HCT116 (cell line): Measurements from ENCODE around the gene GPR108. TPM values are rescaled to one million over a fixed set of nuclear protein-coding genes. Genes with fewer than 3 reads are reported as not detected.

Source experiments
- ATAC-seq: fragments of 200-7000 bp; cut with Tn5 transposase; 2 replicates; pipeline ENCODE4 v1.9.1; 2020; ENCODE audit warnings: mild to moderate bottlenecking, moderate library complexity
- BruUV-seq: library from RNA; stranded (reverse); fragments of 400-500 nt; replicated peaks from 2 replicates; lab custom pipeline; 2021; lab: Mats Ljungman, UMichigan
- CTCF ChIA-PET: fragments of 300-600 bp; sonication (Branson Sonifier 250); formaldehyde crosslinking; loops from one replicate; lab custom pipeline; 2021; ENCODE audit warnings: antibody characterized with exemption; lab: Charles Lee
- POLR2A ChIA-PET: fragments of 300-600, 350-600 bp; sonication (Branson Sonifier 250); formaldehyde crosslinking; loops from one replicate; lab custom pipeline; 2021; ENCODE audit warnings: antibody characterized with exemption; lab: Charles Lee
- RAD21 ChIA-PET, 2 experiments: fragments of 300-600 bp; sonication (Branson Sonifier 250); formaldehyde crosslinking; loops; one replicate each; lab custom pipeline; 2023; ENCODE audit warnings: low total read pairs in 2 of 2; ENCODE audit not compliant: uncharacterized antibody in 2 of 2, unreplicated experiment in 2 of 2, low non-redundant PET in 1 of 2; lab: Charles Lee
- DNase-seq: peaks from one replicate; pipeline ENCODE4 v3.0.0-alpha.2; 2010; ENCODE audit warnings: low read depth, low spot score
- H2AFZ ChIP-seq: fragments of 200-600 bp; shearing (Covaris generic), sonication (generic); 2 replicates; pipeline ENCODE4 v1.6.1; 2017; ENCODE audit warnings: low read depth, mixed run types, mixed read lengths, antibody characterized with exemption, low read length; ENCODE audit not compliant: poor library complexity, severe bottlenecking
- H3K27ac ChIP-seq: 2 replicates; pipeline ENCODE4 v1.5.1; 2012; ENCODE audit warnings: low read depth, low read length
- H3K27me3 ChIP-seq: fragments of 200-600 bp; sonication (generic); 2 replicates; pipeline ENCODE4 v1.6.1; 2016; ENCODE audit warnings: mixed run types, low read length, mixed read lengths; ENCODE audit not compliant: insufficient read depth
- H3K36me3 ChIP-seq, 2 experiments: fragments of 200-500 bp in 1 of 2; fragments of 200-600 bp in 1 of 2; sonication (Bioruptor generic) in 1 of 2; sonication (generic) in 1 of 2; 2 replicates each; pipeline versions ENCODE4 v1.5.1 to v1.6.1; 2014 to 2016; ENCODE audit warnings: low read length in 2 of 2, inconsistent platforms in 1 of 2, mixed read lengths in 1 of 2, mixed run types in 1 of 2; ENCODE audit not compliant: insufficient read depth in 2 of 2, control insufficient read depth in 1 of 2
- H3K4me1 ChIP-seq, 2 experiments: fragments of 200-600 bp in 1 of 2; sonication (generic) in 1 of 2; 2 replicates each; pipeline versions ENCODE4 v1.5.1 to v1.6.1; 2012 to 2017; ENCODE audit warnings: low read length in 2 of 2, inconsistent platforms in 1 of 2, mild to moderate bottlenecking in 1 of 2, mixed read lengths in 1 of 2, mixed run types in 1 of 2, moderate library complexity in 1 of 2; ENCODE audit not compliant: insufficient read depth in 2 of 2, control insufficient read depth in 1 of 2
- H3K4me2 ChIP-seq: fragments of 200-600 bp; sonication (generic); 2 replicates; pipeline ENCODE4 v1.6.1; 2017; ENCODE audit warnings: mixed run types, low read length, mixed read lengths
- H3K4me3 ChIP-seq, 2 experiments: fragments of 200-600 bp in 1 of 2; sonication (generic) in 1 of 2; replicated peaks in 1 of 2; 2 replicates each; pipeline ENCODE4 v1.5.1; 2011 to 2016; ENCODE audit warnings: low read length in 2 of 2, control low read depth in 1 of 2, low read depth in 1 of 2, mild to moderate bottlenecking in 1 of 2, mixed read lengths in 1 of 2, mixed run types in 1 of 2
- H3K79me2 ChIP-seq: fragments of 200-600 bp; sonication (generic); 2 replicates; pipeline ENCODE4 v1.6.1; 2017; ENCODE audit warnings: mild to moderate bottlenecking, mixed run types, low read length, moderate library complexity, mixed read lengths; ENCODE audit not compliant: insufficient read depth
- H3K9ac ChIP-seq: fragments of 200-600 bp; sonication (generic); 2 replicates; pipeline ENCODE4 v1.6.1; 2016; ENCODE audit warnings: low read length, mixed read lengths
- H3K9me2 ChIP-seq: fragments of 200-600 bp; sonication (generic), shearing (Covaris generic); 2 replicates; pipeline ENCODE4 v1.6.1; 2017; ENCODE audit warnings: mixed run types, mild to moderate bottlenecking, moderate library complexity; ENCODE audit not compliant: insufficient read depth
- H3K9me3 ChIP-seq, 2 experiments: fragments of 200-500 bp in 1 of 2; fragments of 200-600 bp in 1 of 2; sonication (Bioruptor generic) in 1 of 2; sonication (generic) in 1 of 2; 2 replicates each; pipeline ENCODE4 v1.6.1; 2014 to 2017; ENCODE audit warnings: low read length in 2 of 2, mixed read lengths in 2 of 2, inconsistent platforms in 1 of 2, low read depth in 1 of 2, mild to moderate bottlenecking in 1 of 2, mixed run types in 1 of 2, moderate library complexity in 1 of 2; ENCODE audit not compliant: control insufficient read depth in 1 of 2, insufficient read depth in 1 of 2
- H4K20me1 ChIP-seq: fragments of 200-600 bp; sonication (generic), shearing (Covaris generic); 2 replicates; pipeline ENCODE4 v1.6.1; 2017; ENCODE audit warnings: mixed run types, mild to moderate bottlenecking, moderate library complexity; ENCODE audit not compliant: insufficient read depth
- CEBPB ChIP-seq: IDR thresholded peaks from 2 replicates; pipeline ENCODE4 v1.6.1; 2012; ENCODE audit warnings: low read depth
- EGR1 ChIP-seq: IDR thresholded peaks from 2 replicates; pipeline ENCODE4 v1.6.1; 2012; ENCODE audit warnings: low read depth
- ELF1 ChIP-seq: IDR thresholded peaks from 2 replicates; pipeline ENCODE4 v1.6.1; 2012; ENCODE audit warnings: low read depth, borderline replicate concordance
- FOSL1 ChIP-seq: IDR thresholded peaks from 2 replicates; pipeline ENCODE4 v1.6.1; 2012; ENCODE audit warnings: low read depth
- POLR2A ChIP-seq: IDR thresholded peaks from 2 replicates; pipeline ENCODE4 v1.7.0; 2011; ENCODE audit warnings: borderline replicate concordance; ENCODE audit not compliant: insufficient read depth, insufficient read length; ENCODE audit errors: extremely low read depth
- POLR2AphosphoS5 ChIP-seq: IDR thresholded peaks from 2 replicates; pipeline ENCODE4 v1.6.1; 2011; ENCODE audit warnings: mild to moderate bottlenecking, low read depth, low read length, moderate library complexity
- TCF7L2 ChIP-seq: IDR thresholded peaks from 2 replicates; pipeline ENCODE4 v1.7.0; 2011; ENCODE audit warnings: borderline replicate concordance, inconsistent platforms; ENCODE audit not compliant: insufficient read depth, insufficient read length; ENCODE audit errors: extremely low read depth
- intact Hi-C: fragments of 100-400 bp; cut with micrococcal nuclease; formaldehyde crosslinking; loops from 2 replicates; pipeline ENCODE4 v1.10.0; 2022
- total RNA-seq: library from RNA; stranded (reverse); gene quantifications from one replicate; pipeline ENCODE4 v1.2.1, GENCODE V29; 2021; ENCODE audit not compliant: unreplicated experiment
- TF ChIP-seq, protein P1 (sequence below): IDR thresholded peaks from 2 replicates; pipeline ENCODE4 v1.6.1; 2012
- TF ChIP-seq, protein P2 (sequence below): IDR thresholded peaks from 2 replicates; pipeline ENCODE4 v1.6.1; 2011; ENCODE audit warnings: mild to moderate bottlenecking, low read length, moderate library complexity; ENCODE audit not compliant: insufficient replicate concordance; ENCODE audit errors: extremely low read depth
- TF ChIP-seq, protein P3 (sequence below), 3 experiments: fragments of 200-600 bp in 1 of 3; sonication (generic) in 1 of 3; IDR thresholded peaks in 2 of 3; conservative IDR thresholded peaks in 1 of 3; 2 replicates each; pipeline ENCODE4 v1.5.1; 2012 to 2017; ENCODE audit warnings: low read depth in 2 of 3, low read length in 2 of 3, antibody characterized with exemption in 1 of 3, borderline replicate concordance in 1 of 3, control low read depth in 1 of 3, mild to moderate bottlenecking in 1 of 3, mixed read lengths in 1 of 3, mixed run types in 1 of 3, moderate library complexity in 1 of 3; ENCODE audit not compliant: insufficient read depth in 1 of 3

The GPR108 gene
- total RNA-seq, 1 experiment from 2014 or later, result 75.0 TPM

DNA sequence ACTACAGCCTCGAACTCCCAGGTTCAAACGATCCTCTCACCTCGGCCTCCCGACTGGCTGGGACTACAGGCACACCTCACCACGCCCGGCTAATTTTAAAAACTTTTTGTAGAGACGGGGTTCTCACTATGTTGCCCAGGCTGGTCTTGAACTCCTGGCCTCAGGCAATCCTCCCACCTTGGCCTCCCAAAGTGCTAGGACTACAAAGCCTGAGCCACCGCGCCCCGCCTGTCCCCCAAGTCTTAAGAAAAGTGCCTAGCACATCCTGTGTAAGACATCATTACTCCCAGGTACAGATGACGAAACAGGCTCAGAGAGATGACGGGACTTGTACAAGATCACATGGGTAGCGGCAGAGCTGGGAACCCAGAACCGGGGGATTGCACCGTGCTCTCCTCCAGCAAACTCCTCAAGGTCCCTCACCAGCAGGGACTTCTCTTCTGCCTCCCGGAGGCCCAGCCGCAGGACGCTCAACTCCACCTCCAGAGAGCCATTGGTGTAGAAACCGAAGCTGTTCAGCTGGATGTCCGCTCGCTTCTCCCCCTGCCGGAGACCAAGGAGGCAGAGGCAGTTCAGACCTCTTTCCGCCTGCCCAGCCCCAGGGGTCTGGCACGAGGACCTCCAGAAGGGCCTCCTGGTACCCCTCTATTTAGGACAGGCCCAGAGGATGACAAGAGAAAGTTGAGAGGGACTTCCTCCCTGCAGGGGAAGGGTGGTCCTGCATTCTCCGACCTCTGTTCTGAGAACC, 1.0 kb downstream of the GPR108 start:
- Histone ChIP-seq H3K79me2 (peaks cover 34% of the 10 kb centered on the region), H3K27ac (peak overlapping the region; percentile 87), H3K4me3 (peak overlapping the region; percentile 99), H3K4me2 (peak overlapping the region; percentile 95), H3K4me1 (peaks cover 26 to 33% of the 10 kb centered on the region in 2 experiments), H3K9ac (peak overlapping the region; percentile 86), H3K36me3 (peaks cover 1 to 3% of the 10 kb centered on the region in 2 experiments), H3K9me2 (no peaks in the 10 kb centered on the region), H4K20me1 (no peaks in the 10 kb centered on the region), H3K27me3 (no peaks in the 10 kb centered on the region), H3K9me3 (no peaks in the 10 kb centered on the region), H2AFZ (no peak overlapping the region)
- intact Hi-C loops, result loop anchor here (1.0 to 5.0 kb wide), 2 partner anchors 219 to 364 kb away; partner anchors contain the start of gene ALKBH7
- DNase-seq, result peak; percentile 81
- ChIA-PET POLR2A (interaction anchor here (0.7 to 3.1 kb wide), 5 partner anchors 12 to 259 kb away, joined by 3 to 10 read pairs (median 3); partner anchors contain the start of gene SH2D3A), RAD21 (interaction anchor here in 1 of 2 experiments (1.2 kb wide), 1 partner anchor 127 kb away, joined by 5 read pairs; no protein-coding TSS in a partner anchor), CTCF (interaction anchor here (1.0 to 3.9 kb wide), 3 partner anchors 55 to 219 kb away, joined by 3 to 91 read pairs (median 4); no protein-coding TSS in a partner anchor)
- TF ChIP-seq, protein P1, sequence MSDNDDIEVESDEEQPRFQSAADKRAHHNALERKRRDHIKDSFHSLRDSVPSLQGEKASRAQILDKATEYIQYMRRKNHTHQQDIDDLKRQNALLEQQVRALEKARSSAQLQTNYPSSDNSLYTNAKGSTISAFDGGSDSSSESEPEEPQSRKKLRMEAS, result no peak
- peak; percentile 9 for TF ChIP-seq TCF7L2
- TF ChIP-seq, protein P2, sequence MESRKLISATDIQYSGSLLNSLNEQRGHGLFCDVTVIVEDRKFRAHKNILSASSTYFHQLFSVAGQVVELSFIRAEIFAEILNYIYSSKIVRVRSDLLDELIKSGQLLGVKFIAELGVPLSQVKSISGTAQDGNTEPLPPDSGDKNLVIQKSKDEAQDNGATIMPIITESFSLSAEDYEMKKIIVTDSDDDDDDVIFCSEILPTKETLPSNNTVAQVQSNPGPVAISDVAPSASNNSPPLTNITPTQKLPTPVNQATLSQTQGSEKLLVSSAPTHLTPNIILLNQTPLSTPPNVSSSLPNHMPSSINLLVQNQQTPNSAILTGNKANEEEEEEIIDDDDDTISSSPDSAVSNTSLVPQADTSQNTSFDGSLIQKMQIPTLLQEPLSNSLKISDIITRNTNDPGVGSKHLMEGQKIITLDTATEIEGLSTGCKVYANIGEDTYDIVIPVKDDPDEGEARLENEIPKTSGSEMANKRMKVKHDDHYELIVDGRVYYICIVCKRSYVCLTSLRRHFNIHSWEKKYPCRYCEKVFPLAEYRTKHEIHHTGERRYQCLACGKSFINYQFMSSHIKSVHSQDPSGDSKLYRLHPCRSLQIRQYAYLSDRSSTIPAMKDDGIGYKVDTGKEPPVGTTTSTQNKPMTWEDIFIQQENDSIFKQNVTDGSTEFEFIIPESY, result no peak
- TF ChIP-seq CEBPB, result no peak
- TF ChIP-seq POLR2AphosphoS5, result peak; percentile 81
- TF ChIP-seq EGR1, result no peak
- TF ChIP-seq, protein P3, sequence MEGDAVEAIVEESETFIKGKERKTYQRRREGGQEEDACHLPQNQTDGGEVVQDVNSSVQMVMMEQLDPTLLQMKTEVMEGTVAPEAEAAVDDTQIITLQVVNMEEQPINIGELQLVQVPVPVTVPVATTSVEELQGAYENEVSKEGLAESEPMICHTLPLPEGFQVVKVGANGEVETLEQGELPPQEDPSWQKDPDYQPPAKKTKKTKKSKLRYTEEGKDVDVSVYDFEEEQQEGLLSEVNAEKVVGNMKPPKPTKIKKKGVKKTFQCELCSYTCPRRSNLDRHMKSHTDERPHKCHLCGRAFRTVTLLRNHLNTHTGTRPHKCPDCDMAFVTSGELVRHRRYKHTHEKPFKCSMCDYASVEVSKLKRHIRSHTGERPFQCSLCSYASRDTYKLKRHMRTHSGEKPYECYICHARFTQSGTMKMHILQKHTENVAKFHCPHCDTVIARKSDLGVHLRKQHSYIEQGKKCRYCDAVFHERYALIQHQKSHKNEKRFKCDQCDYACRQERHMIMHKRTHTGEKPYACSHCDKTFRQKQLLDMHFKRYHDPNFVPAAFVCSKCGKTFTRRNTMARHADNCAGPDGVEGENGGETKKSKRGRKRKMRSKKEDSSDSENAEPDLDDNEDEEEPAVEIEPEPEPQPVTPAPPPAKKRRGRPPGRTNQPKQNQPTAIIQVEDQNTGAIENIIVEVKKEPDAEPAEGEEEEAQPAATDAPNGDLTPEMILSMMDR (IDR thresholded peaks at IDR 0.05 in 2 of 3, conservative IDR thresholded peaks at IDR 0.05 in 1 of 3; ENCODE audit: borderline replicate concordance in 1 of 3, insufficient read depth in 1 of 3, low read depth in 2 of 3, low read length in 2 of 3), result peak in 2 of 3 experiments; percentile 58 to 72; a peak in 4 of 6 replicates
- TF ChIP-seq FOSL1, result no peak
- no peak for TF ChIP-seq ELF1
- peak; percentile 39 for TF ChIP-seq POLR2A
- ATAC-seq, result peak; percentile 28
- TSS peak; percentile 61 for BruUV-seq
